Measurements from ENCODE around the gene THNSL1. TPM values are rescaled to one million over a fixed set of nuclear protein-coding genes. Genes with fewer than 3 reads are reported as not detected.

The THNSL1 gene
- total RNA-seq, 1 experiment from 2014 or later = 3.0 TPM

GRCh38 chr10:25048450-25048849 lies 32.0 kb downstream of the THNSL1 start:
- ATAC-seq = no peak
- BruUV-seq (replicated peaks) = no TSS peak
- no peaks in the 10 kb centered on the region for H3K9me3 ChIP-seq (ENCODE audit: control insufficient read depth, insufficient read depth, low read depth, low read length)
- H3K36me3 ChIP-seq (ENCODE audit: control insufficient read depth, insufficient read depth, low read length) = no peaks in the 10 kb centered on the region
- ChIA-PET CTCF (no interaction called here), POLR2A (no interaction called here)
- intact Hi-C loops (cut with micrococcal nuclease; ENCODE audit: unreplicated experiment) (no loop called here), in situ Hi-C loops (cut with HindIII; ENCODE audit: low pct_unique_long_range_greater_than_20kb, low sequenced_read_pairs) (no loop called here)
- H3K4me1 ChIP-seq (ENCODE audit: control insufficient read depth, insufficient read depth, low read length) = no peaks in the 10 kb centered on the region
- H3K27ac ChIP-seq (ENCODE audit: low read length) = no peak overlapping the region
- no peaks in the 10 kb centered on the region; the same call in 1 of the 2 replicates for H3K27me3 ChIP-seq (ENCODE audit: control insufficient read depth, insufficient read depth, low read length)
- no peak for DNase-seq (ENCODE audit: low read depth, low spot score)
- no peak for TF ChIP-seq REST (IDR thresholded peaks at IDR 0.05; ENCODE audit: insufficient read depth in 1 of 2, low read depth in 2 of 2, low read length in 1 of 2)
- H3K4me3 ChIP-seq (ENCODE audit: low read depth in 2 of 2, low read length in 2 of 2) = no peak overlapping the region

- Histone ChIP-seq H3K27ac (ENCODE audit: low read length) (no peak overlapping the region), H3K36me3 (ENCODE audit: control insufficient read depth, insufficient read depth, low read length) (no peaks in the 10 kb centered on the region), H3K27me3 (ENCODE audit: control insufficient read depth, insufficient read depth, low read length) (no peaks in the 10 kb centered on the region; the same call in 1 of the 2 replicates), H3K4me3 (ENCODE audit: low read depth in 2 of 2, low read length in 2 of 2) (no peak overlapping the region), H3K9me3 (ENCODE audit: control insufficient read depth, insufficient read depth, low read depth, low read length) (no peaks in the 10 kb centered on the region), H3K4me1 (ENCODE audit: control insufficient read depth, insufficient read depth, low read length) (no peaks in the 10 kb centered on the region)
- DNase-seq (ENCODE audit: low read depth, low spot score) = no peak
- TF ChIP-seq POLR2AphosphoS5 (IDR thresholded peaks at IDR 0.05; ENCODE audit: low read depth, low read length) (no peak), CTCF (IDR thresholded peaks at IDR 0.05) (no peak), TCF7L2 (IDR thresholded peaks at IDR 0.05; ENCODE audit: low read depth, low read length) (no peak), REST (IDR thresholded peaks at IDR 0.05; ENCODE audit: insufficient read depth in 1 of 2, low read depth in 2 of 2, low read length in 1 of 2) (no peak), SIN3A (IDR thresholded peaks at IDR 0.05; ENCODE audit: borderline replicate concordance, insufficient read depth, low read depth, low read length) (no peak)
- ATAC-seq = no peak
- in situ Hi-C loops (cut with HindIII; ENCODE audit: low pct_unique_long_range_greater_than_20kb, low sequenced_read_pairs) (no loop called here), intact Hi-C loops (cut with micrococcal nuclease; ENCODE audit: unreplicated experiment) (no loop called here)
- CTCF ChIA-PET = no interaction called here
- BruUV-seq (replicated peaks) = no TSS peak
- POLR2A ChIA-PET = no interaction called here
These were observed 33.6 kb downstream of the THNSL1 start for GRCh38 chr10:25049966-25050365.

Data from Panc1 (cell line).